ENCODE data around the gene ANXA11.

ANXA11 gene

GRCh38 chr10:80166581-80167470 is 38.5 kb downstream of the ANXA11 start:
- H3K4me3 ChIP-seq (ENCODE audit: low read length), result no peak overlapping the region
- no peak for TF ChIP-seq ZNF274 (IDR thresholded peaks at IDR 0.05; ENCODE audit: low read depth, low read length)

GRCh38 chr10:80165173-80165572 is 40.2 kb downstream of the ANXA11 start:
- H3K4me3 ChIP-seq (ENCODE audit: low read length), result no peak overlapping the region
- TF ChIP-seq ZNF274 (IDR thresholded peaks at IDR 0.05; ENCODE audit: low read depth, low read length), result no peak

- H3K4me3 ChIP-seq (ENCODE audit: low read length), result no peak overlapping the region
- TF ChIP-seq ZNF274 (IDR thresholded peaks at IDR 0.05; ENCODE audit: low read depth, low read length), result no peak
Observed at GRCh38 chr10:80164596-80164995, 40.7 kb downstream of the ANXA11 start.

GRCh38 chr10:80163741-80164341 is 41.5 kb downstream of the ANXA11 start:
- H3K4me3 ChIP-seq (ENCODE audit: low read length), result no peak overlapping the region
- TF ChIP-seq ZNF274 (IDR thresholded peaks at IDR 0.05; ENCODE audit: low read depth, low read length), result no peak

GRCh38 chr10:80161321-80162083 is 43.8 kb downstream of the ANXA11 start:
- no peak for TF ChIP-seq ZNF274 (IDR thresholded peaks at IDR 0.05; ENCODE audit: low read depth, low read length)
- H3K4me3 ChIP-seq (ENCODE audit: low read length), result no peak overlapping the region

GRCh38 chr10:80160361-80161320 is 44.7 kb downstream of the ANXA11 start:
- no peak for TF ChIP-seq ZNF274 (IDR thresholded peaks at IDR 0.05; ENCODE audit: low read depth, low read length)
- no peak overlapping the region for H3K4me3 ChIP-seq (ENCODE audit: low read length)

GRCh38 chr10:80159166-80159873 is 46.0 kb downstream of the ANXA11 start:
- no peak overlapping the region for H3K4me3 ChIP-seq (ENCODE audit: low read length)
- TF ChIP-seq ZNF274 (IDR thresholded peaks at IDR 0.05; ENCODE audit: low read depth, low read length), result no peak

- no peak overlapping the region for H3K4me3 ChIP-seq (ENCODE audit: low read length)
Observed at GRCh38 chr10:80158598-80159127, 46.7 kb downstream of the ANXA11 start.

GRCh38 chr10:80158126-80158525 is 47.2 kb downstream of the ANXA11 start:
- no peak for TF ChIP-seq ZNF274 (IDR thresholded peaks at IDR 0.05; ENCODE audit: low read depth, low read length)
- H3K4me3 ChIP-seq (ENCODE audit: low read length), result no peak overlapping the region

More at GRCh38 chr10:80158598-80159127, 46.7 kb downstream of the ANXA11 start:
- no peak for TF ChIP-seq ZNF274 (IDR thresholded peaks at IDR 0.05; ENCODE audit: low read depth, low read length)

GRCh38 chr10:80157561-80157960 is 47.8 kb downstream of the ANXA11 start:
- no peak for TF ChIP-seq ZNF274 (IDR thresholded peaks at IDR 0.05; ENCODE audit: low read depth, low read length)

GRCh38 chr10:80156216-80156615 is 49.1 kb downstream of the ANXA11 start:
- no peak for TF ChIP-seq ZNF274 (IDR thresholded peaks at IDR 0.05; ENCODE audit: low read depth, low read length)
- H3K4me3 ChIP-seq (ENCODE audit: low read length), result no peak overlapping the region

More at GRCh38 chr10:80157561-80157960, 47.8 kb downstream of the ANXA11 start:
- no peak overlapping the region for H3K4me3 ChIP-seq (ENCODE audit: low read length)

- TF ChIP-seq ZNF274 (IDR thresholded peaks at IDR 0.05; ENCODE audit: low read depth, low read length), result no peak
- H3K4me3 ChIP-seq (ENCODE audit: low read length), result no peak overlapping the region
Observed at GRCh38 chr10:80155696-80156215, 49.6 kb downstream of the ANXA11 start.

All from GM08714 (cell line).